Endothelial cell of umbilical vein (primary cell): ENCODE data around the gene LAMC1.

Experiments
- MYC ChIP-seq: IDR thresholded peaks from one replicate; pipeline ENCODE4 v1.6.1; 2011; ENCODE audit warnings: mild to moderate bottlenecking, low read depth, low read length
- TF ChIP-seq, protein P1 (sequence below), 2 donors: IDR thresholded peaks; 1 replicate in 1 of 2; 2 replicates in 1 of 2; pipeline ENCODE4 v1.5.1; 2011; ENCODE audit warnings: low read length in 2 of 2, mild to moderate bottlenecking in 2 of 2, moderate library complexity in 2 of 2, control low read depth in 1 of 2, inconsistent platforms in 1 of 2, low read depth in 1 of 2; ENCODE audit not compliant: insufficient read depth in 1 of 2; ENCODE audit errors: extremely low read depth in 1 of 2

DNA sequence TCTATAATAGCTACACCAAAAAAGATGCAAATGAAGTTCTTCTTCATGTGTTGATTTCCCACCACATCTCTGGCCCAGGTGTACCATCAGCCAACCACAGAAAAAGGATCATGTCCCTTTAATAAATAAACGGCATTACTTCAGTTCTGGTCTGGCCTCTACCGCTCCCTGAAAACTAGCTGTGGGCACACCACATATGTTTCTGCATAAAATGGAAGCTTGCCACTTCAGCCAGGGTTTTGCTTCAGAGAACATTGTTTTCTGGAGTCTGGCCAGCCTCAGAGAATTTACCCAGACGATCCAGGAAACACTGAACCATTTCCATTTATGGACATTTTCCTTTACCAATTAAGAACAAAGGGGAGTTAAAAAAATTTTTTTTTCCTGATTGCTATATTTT lies 157.0 kb downstream of the LAMC1 start:
- TF ChIP-seq, protein P1, sequence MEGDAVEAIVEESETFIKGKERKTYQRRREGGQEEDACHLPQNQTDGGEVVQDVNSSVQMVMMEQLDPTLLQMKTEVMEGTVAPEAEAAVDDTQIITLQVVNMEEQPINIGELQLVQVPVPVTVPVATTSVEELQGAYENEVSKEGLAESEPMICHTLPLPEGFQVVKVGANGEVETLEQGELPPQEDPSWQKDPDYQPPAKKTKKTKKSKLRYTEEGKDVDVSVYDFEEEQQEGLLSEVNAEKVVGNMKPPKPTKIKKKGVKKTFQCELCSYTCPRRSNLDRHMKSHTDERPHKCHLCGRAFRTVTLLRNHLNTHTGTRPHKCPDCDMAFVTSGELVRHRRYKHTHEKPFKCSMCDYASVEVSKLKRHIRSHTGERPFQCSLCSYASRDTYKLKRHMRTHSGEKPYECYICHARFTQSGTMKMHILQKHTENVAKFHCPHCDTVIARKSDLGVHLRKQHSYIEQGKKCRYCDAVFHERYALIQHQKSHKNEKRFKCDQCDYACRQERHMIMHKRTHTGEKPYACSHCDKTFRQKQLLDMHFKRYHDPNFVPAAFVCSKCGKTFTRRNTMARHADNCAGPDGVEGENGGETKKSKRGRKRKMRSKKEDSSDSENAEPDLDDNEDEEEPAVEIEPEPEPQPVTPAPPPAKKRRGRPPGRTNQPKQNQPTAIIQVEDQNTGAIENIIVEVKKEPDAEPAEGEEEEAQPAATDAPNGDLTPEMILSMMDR (IDR thresholded peaks at IDR 0.05; ENCODE audit: extremely low read depth in 1 of 2, insufficient read depth in 1 of 2, low read depth in 1 of 2, low read length in 2 of 2): no peak
- no peak for TF ChIP-seq MYC
